NCI-H82 treated with DMSO at 0.1 percent for 48 hours (cell line): ENCODE data around the gene RABEP2.
"Not testable (repeated sequence)": the region's sequence is repeated elsewhere in the genome, so short reads cannot be mapped to it uniquely, and the experiment has no call there.

Experiments
- DNase-seq: peaks from one replicate; lab custom pipeline; 2025; ENCODE audit not compliant: unreplicated experiment; lab: John Stamatoyannopoulos, UW

The RABEP2 gene, protein sequence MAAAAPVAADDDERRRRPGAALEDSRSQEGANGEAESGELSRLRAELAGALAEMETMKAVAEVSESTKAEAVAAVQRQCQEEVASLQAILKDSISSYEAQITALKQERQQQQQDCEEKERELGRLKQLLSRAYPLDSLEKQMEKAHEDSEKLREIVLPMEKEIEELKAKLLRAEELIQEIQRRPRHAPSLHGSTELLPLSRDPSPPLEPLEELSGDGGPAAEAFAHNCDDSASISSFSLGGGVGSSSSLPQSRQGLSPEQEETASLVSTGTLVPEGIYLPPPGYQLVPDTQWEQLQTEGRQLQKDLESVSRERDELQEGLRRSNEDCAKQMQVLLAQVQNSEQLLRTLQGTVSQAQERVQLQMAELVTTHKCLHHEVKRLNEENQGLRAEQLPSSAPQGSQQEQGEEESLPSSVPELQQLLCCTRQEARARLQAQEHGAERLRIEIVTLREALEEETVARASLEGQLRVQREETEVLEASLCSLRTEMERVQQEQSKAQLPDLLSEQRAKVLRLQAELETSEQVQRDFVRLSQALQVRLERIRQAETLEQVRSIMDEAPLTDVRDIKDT

DNA sequence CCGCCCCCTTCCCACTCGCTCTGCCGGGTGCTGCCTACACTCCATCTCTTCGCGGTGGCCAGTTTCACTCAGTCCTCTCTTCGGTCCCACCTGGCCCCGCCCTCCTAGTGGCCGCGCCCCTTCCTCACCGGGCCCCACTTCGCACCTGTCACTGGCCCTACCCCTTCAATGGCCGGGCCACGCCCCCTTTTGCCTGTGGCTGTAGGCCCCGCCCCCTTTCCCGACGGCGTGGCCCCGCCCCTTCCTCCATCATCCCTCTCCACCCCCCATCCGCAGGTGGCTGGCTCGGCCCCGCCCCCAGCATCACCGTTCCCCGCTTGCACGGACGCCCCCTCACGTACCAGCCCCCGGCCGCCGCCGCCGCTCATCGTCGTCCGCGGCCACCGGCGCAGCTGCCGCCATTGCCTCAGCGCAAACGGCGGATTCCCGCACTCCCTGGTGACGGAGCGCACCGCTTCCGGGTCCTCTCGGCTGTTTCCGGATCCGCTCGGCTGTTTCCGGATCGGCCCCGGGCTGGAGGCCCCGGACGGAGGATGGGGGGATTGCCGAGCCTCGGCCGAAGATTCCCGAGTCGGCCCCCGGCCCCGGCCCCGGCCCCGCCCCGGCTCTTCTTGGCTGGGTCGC is at the start of gene RABEP2:
TSS of gene RABEP2 (minus strand) at position 477 of the 624 bp plus-strand sequence. CDS start at position 402, 75 bp downstream.
- DNase-seq, result peak; percentile 63

DNA sequence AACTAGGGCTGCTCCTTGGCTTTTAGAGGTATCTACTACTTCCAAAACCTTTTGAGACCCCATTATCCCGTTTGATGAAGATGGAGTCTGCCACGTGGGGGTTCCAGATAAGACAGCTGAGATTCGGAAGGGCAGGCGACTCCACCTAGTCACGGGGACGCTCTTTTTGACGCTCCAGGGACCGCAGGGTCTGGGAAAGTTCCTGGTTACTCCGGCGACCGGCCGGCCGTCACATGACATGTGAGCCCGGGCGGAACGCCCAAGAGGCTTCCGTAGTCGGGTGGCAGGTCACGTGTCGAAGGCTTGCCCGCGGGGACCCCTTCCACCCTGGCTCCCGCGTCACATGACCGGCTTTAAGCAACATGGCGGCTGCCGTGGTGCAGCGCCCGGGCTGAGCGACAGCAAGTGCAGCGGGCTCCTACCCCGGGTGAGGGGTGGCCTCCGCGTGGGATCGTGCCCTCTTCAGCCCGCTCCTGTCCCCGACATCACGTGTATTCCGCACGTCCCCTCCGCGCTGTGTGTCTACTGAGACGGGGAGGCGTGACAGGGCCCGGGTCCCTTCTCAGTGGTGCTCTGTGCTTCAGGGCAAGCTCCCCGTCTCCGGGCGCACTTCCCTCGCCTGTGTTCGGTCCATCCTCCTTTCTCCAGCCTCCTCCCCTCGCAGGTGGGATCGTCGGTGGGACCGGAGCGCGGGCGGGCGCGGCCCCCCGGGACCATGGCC is 49.6 kb upstream of the RABEP2 start, which contains the start of gene SPNS1:
TSS of gene SPNS1 (plus strand) at position 342 of the 721 bp plus-strand sequence. CDS start at position 716, 374 bp downstream.
- DNase-seq, result peak; percentile 71

DNA sequence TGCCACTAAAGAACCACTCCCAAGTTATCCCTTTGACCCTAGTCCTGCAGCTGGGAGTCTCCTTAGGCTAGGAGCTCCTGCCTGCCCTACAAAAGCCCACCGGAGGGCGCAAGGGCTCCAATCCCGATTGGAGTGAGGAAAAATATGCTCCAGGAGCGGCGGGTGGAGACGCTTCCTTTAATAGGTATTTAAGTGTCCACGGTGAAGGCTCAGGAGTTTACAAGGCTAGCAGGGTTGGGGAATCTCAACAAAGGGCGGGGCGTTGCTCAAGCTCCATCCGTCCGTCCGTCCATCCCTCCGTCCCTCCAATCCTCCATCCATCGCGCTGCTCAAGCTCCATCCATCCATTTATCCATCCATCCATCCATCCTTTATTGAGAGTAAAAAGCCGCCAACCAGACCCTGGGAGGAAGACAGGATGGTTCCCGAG is 49.0 kb upstream of the RABEP2 start:
- DNase-seq, result peak; percentile 16

DNA sequence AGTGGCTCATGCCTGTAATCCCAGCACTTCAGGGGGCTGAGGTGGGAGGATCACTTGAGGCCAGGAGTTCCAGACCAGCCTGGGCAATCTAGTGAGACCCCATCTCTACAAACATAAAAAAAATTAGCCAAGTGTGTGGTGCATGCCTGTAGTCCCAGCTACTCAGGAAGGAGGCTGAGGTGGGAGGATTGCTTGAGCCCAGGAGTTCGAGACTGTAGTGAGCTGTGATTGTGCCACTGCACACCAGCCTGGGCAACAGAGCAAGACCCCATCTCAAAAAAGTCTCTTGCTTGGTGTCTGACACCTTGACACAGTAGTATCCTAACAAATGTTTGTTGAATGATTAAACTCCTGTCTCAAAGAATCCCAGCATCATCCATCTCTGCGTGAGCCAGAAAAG is 44.7 kb upstream of the RABEP2 start:
- not testable (repeated sequence) for DNase-seq

DNA sequence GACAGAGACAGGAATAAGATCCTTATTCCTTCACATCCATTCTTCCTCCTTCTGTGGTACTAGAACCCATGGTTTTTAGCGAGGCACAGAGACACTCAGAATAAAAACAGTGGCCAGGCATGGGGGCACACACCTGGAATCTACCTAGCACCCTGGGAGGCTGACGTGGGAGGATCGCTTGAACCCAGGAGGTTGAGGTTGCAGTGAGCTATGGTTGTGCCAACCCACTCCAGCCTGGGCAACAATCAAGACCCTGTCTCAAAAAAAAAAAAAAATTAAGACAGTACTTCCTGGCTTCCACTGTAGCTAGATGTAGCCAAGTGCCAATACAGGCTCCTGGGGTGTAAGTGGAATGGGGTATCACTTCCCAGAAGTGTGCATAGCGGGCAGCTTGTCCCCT is 42.1 kb upstream of the RABEP2 start:
- DNase-seq, result no peak

DNA sequence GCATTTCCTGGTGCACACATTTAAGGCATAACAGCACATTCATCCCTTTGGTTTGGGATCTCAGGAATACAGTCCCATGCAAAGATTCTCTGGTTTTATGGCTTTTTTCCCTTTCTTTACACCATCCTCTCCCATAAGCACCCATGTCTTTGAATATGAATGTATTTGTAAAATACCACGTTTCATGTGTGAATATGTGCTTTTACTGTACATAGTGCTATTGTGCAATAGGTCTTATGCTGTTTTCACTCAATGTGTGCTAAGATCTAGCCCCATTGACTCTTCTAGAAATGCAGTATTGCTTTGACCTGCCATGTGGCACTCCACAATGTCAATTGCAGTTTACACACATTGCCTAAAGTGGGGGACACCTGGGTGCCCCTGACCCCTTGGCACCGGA is 39.5 kb upstream of the RABEP2 start:
- no peak for DNase-seq

DNA sequence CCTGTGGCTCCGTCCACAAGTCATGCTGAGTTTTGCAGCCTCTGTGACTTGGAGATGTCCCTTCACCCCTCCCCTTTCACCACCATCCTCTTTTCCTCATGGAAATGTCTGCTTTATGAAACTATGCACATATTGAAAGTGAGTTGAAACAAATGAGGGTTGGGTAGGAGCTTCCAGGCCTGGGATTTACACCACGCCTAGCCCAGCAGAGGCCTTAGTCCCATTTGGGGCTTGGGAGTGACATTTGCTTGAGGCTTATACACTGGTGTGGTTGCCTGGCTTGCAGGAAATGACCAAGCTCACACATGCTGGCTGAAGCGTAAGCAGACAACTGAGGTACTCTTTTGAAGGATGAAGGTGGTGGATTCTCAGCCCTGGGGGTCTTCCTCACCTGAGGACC is 39.0 kb upstream of the RABEP2 start:
- no peak for DNase-seq

DNA sequence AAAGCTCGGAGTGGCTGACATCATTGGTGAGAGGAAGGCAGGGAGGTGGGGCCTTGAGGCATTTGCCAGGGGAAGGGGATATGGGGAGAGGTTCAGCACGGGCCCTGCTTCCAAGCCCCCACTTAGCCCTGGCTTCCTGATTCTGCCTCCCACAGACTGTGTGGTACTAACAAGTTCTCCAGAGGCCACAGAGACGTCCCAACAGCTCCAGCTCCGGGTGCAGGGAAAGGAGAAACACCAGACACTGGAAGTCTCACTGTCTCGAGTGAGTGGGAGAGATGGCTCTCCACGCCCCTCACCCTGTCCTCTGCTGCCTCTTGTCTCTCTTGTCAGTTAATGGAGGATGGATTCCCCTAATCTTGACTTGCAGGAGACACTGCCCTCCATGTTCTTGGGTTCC is 33.8 kb upstream of the RABEP2 start:
- no peak for DNase-seq

DNA sequence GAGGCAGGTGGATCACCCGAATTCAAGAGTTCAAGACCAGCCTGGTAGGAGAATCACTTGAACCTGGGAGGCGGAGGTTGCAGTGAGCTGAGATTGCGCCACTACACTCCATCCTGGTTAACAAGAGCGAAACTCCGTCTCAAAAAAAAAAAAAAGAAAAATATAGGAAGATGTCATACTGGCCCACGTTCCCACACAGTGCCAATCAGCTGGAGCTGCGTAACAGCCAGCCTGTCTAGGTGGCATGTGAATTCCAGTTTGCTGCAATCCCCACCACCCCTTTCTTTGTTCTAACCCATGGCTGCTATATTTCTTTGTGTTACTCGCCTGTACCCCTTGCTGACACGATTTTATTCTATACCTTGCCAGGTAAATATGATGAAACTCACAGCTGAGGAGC is 33.2 kb upstream of the RABEP2 start:
- no peak for DNase-seq

DNA sequence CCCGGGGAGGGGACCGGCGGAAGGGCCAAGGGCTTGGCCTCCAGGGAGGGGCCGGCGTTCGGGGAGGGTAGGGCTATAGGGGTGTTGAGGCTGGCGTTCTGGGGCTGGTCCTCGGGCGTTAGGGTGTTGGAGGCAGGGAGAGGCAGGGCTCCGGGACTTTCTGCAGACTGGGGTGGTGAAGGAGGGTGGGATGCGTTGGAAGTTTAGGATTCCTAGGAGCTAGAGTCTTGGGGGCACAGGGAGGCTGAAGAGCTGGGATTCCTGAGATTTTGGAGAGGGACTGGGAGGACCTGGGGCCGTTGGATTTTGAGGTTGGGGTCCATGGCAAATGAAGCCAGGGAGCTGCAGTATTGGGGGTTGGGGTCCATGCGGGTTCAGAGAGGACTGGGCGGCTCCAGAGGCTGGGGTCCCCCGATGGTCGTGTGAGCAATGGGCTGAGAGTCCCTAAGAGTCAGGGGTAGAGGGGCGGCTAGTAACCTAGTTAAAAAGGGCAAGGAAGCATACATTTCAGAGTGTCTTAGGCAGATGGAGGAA is 26.4 kb upstream of the RABEP2 start:
- no peak for DNase-seq

DNA sequence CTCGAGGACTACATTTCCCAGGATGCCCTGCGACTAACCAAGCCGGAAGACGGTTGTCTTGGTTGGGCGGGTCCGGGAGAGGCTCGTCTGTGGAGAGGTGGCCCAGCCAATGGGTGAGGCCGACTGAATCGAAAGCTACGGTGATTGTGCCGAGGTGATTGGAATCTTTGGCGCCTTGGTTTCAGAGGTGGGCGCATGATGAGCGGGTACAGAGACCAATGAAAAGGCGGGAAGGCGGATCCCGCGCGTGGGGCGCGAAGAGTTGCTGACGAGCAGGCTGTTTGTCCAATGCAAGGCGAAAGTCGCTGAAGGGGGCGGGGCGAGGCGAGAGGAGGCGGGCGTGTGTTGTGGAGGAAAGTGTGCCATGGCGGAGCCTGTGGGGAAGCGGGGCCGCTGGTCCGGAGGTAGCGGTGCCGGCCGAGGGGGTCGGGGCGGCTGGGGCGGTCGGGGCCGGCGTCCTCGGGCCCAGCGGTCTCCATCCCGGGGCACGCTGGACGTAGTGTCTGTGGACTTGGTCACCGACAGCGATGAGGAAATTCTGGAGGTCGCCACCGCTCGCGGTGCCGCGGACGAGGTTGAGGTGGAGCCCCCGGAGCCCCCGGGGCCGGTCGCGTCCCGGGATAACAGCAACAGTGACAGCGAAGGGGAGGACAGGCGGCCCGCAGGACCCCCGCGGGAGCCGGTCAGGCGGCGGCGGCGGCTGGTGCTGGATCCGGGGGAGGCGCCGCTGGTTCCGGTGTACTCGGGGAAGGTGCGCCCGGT is 25.8 kb upstream of the RABEP2 start, which contains the start of gene NFATC2IP:
TSS of gene NFATC2IP (plus strand) at position 290 of the 762 bp plus-strand sequence. CDS start at position 365, 75 bp downstream.
- DNase-seq, result peak; percentile 98

DNA sequence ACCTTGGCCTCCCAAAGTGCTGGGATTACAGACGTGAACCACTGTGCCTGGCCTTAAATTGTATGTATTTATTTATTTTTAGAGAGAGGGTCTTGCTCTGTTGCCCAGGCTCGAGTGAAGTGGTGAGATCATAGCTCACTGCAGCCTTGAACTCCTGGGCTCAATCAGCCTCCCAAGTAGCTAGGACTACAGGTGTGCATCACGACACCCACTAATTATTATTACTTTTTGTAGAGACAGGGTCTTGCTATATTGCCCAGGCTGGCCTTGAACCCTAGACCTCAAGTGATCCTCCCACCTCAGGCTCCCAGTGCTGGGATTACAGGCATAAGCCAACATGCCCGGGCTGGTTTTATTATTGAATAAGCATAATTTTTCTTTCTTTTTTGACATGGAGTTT is 21.6 kb upstream of the RABEP2 start:
- no peak for DNase-seq

DNA sequence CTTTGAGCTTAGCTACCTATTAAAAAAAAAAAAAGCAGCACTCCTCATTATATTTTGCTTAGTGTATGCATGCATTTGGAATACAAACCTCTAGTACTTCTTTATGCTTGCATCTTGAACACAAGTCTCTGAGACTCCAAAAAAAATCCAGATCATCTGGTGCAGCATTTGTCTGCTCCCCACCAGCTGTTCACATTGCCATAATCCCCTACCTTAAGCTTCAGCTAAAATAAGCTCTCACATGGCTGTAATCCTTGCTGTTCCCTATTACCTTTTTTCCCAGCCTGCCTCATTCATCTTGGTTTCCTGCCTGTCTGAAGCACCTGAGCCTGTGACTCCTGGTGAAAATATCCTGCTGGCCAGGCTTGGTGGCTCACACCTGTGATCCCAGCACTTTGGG is 18.2 kb upstream of the RABEP2 start:
- DNase-seq, result peak; percentile 96

DNA sequence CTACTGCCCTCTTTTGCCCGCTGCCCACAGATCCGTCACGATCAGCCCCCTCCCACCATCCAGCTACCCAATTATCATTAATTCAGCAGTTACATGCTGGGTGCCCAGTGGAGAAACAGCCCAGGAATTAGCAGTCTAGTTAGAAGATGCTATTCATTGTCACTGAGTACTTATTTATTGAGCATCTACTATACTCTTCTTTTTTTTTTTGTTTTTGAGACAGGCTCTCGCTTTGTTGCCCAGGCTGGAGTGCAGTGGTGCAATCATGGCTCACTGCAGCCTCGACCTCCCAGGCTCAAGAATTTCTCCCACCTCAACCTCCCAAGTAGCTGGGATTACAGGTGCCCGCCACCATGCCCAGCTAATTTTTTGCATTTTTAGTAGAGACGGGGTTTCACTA is 14.8 kb upstream of the RABEP2 start:
- not testable (repeated sequence) for DNase-seq

DNA sequence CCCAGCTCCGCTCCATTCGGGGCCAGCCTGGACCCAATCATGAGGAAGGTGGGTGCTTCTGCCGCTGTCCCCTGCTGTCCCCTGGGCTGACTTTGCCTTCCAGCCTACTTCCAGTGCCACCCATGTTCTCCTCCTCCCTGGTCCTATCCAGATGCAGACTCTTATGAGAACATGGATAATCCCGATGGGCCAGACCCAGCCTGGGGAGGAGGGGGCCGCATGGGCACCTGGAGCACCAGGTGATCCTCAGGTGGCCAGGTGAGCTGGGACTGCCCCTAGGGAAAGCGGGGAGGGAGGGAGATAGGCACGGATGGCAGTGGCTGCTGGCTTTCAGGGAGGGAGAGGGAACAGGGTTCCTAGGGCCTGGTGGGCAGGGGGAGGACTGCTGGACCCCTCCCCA is 13.7 kb upstream of the RABEP2 start:
- no peak for DNase-seq

DNA sequence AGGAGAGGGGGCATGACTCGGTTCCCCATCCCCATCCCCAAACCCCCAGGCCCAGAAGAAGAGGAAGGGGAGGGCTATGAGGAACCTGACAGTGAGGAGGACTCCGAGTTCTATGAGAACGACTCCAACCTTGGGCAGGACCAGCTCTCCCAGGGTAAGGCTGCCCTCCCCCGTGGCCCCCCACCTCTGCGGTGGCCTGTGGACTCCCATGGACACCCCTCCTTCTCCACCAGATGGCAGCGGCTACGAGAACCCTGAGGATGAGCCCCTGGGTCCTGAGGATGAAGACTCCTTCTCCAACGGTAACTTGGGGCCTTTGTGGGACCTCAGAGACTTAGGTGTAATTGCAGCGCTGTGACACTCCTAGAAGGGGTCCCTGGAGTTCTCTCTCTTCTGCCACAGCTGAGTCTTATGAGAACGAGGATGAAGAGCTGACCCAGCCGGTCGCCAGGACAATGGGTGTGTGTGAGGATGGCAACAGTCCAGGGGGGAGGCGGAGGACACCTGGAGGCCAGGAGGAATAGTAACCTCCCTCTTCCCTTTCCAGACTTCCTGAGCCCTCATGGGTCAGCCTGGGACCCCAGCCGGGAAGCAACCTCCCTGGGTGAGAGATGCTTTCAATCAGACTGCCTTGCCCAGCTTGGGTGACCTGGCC is 12.3 kb upstream of the RABEP2 start:
- DNase-seq, result no peak

DNA sequence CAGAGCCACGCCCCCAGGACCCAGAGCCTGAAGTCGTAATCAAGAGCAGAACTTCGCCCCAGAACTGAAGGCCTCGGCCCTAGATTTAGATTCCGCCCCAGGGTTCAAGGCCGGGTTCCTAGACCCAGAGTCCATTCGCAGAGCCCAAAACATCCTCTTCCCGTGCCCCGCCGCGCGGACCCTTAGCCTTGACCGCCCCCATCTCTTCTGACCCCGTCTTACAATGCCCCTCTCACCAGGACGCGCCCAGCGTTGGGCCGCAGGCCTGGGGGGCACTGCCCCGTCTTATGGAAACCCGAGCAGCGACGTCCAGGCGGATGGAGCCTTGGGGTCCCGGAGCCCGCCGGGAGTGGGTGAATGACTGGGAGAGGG is 11.7 kb upstream of the RABEP2 start:
- DNase-seq, result no peak

DNA sequence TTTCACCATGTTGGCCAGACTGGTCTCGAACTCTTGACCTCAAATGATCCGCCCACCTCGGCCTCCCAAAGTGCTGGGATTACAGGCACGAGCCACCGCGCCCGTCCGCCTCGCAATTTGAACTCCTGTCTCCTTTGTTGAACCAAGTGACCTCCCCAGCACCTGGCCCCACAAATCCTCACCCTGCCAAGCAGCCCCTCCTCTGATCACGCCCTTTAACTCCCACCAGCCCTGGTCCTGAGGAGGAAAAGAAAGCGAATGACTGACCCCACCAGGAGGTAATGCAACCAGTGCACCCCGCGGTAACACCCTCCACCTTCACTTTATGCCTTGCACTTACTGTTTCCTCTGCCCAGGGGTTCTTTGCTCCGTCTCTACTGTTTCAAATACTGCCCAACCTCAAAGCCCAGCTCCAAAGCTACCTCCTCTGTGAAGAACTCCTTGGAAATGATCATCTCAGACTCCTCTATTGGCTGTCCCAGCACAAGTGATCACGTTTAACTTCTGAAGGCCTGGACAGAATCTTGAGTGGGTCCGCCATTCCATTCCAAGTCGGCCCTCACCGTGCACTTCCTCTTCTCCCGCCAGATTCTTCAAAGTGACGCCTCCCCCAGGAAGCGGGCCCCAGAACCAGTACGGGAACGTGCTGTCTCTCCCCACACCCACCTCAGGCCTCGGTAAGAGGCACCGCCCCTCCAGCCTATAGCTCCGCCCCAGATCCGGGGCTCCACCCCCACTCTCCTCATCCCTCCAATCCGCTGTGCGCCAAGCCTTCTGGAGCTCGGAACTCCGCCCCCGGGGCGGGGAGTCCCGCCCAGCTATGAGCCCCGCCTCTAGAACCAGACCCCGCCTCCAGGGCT is 11.1 kb upstream of the RABEP2 start:
- no peak for DNase-seq

DNA sequence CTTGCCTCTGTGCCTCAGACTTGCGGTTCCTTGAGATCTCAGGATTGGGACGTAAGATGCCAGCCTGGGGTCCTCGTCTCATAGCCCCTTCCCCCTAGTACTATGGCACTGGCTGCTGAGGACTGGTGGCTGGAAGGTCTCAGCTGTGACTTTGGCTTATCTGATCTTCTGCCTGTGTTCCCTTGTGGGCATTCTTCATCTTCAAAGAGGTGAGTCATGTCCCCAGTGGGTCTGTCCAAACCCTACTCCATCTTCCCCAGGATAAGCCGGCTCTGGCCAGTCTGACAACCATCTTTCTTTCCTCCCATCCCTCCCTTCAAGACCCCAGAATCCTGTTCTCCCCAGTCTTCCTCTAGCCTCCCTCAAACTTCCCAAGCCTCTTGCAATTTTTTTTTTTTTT is 10.3 kb upstream of the RABEP2 start:
- DNase-seq, result no peak
